ENCODE data around the gene ACSS1.

The ACSS1 gene

GRCh38 chr20:24981282-24981681 is 76.7 kb downstream of the ACSS1 start:
- DNase-seq (ENCODE audit: low spot score): no peak
- TF ChIP-seq CTCF (IDR thresholded peaks at IDR 0.05; ENCODE audit: extremely low read depth, missing control alignments): no peak

- TF ChIP-seq CTCF (IDR thresholded peaks at IDR 0.05; ENCODE audit: extremely low read depth, missing control alignments): no peak
Observed at GRCh38 chr20:24980291-24981053, 77.5 kb downstream of the ACSS1 start.

GRCh38 chr20:24979036-24979960 is 78.6 kb downstream of the ACSS1 start:
- TF ChIP-seq CTCF (IDR thresholded peaks at IDR 0.05; ENCODE audit: extremely low read depth, missing control alignments): no peak
- no peak for DNase-seq (ENCODE audit: low spot score)

More at GRCh38 chr20:24980291-24981053, 77.5 kb downstream of the ACSS1 start:
- DNase-seq (ENCODE audit: low spot score): no peak

GRCh38 chr20:24978513-24978912 is 79.4 kb downstream of the ACSS1 start:
- no peak for DNase-seq (ENCODE audit: low spot score)
- no peak for TF ChIP-seq CTCF (IDR thresholded peaks at IDR 0.05; ENCODE audit: extremely low read depth, missing control alignments)

GRCh38 chr20:24977797-24978196 is 80.1 kb downstream of the ACSS1 start:
- no peak for DNase-seq (ENCODE audit: low spot score)
- TF ChIP-seq CTCF (IDR thresholded peaks at IDR 0.05; ENCODE audit: extremely low read depth, missing control alignments): no peak

- DNase-seq (ENCODE audit: low spot score): no peak
- no peak for TF ChIP-seq CTCF (IDR thresholded peaks at IDR 0.05; ENCODE audit: extremely low read depth, missing control alignments)
Observed at GRCh38 chr20:24977336-24977735, 80.6 kb downstream of the ACSS1 start.

GRCh38 chr20:24972341-24972740 is 85.6 kb downstream of the ACSS1 start:
- TF ChIP-seq CTCF (IDR thresholded peaks at IDR 0.05; ENCODE audit: extremely low read depth, missing control alignments): no peak
- DNase-seq (ENCODE audit: low spot score): no peak

All from GM20000 (cell line).